Right renal pelvis (tissue), 4 donors: ENCODE measurements around the gene CST6. TPM values are rescaled to one million over a fixed set of nuclear protein-coding genes. Genes with fewer than 3 reads are reported as not detected.
A peak's percentile ranks its signal among the peaks of the same experiment; 100 is the strongest.
"Not testable (repeated sequence)": the region's sequence is repeated elsewhere in the genome, so short reads cannot be mapped to it uniquely, and the experiment has no call there.

Source experiments
- DNase-seq, 4 donors: peaks; one replicate each; pipeline ENCODE4 v3.0.0-alpha.2; 2013; ENCODE audit warnings: low read depth in 4 of 4, low spot score in 3 of 4, missing footprints in 1 of 4
- polyA plus RNA-seq, 4 donors: library from polyadenylated mRNA; unstranded; fragments of 120-200 nt; gene quantifications; one replicate each; pipeline ENCODE4 v1.2.1, GENCODE V29; 2013; ENCODE audit not compliant: insufficient read length in 4 of 4

Gene CST6
- polyA plus RNA-seq, 4 donors = not detected

DNA sequence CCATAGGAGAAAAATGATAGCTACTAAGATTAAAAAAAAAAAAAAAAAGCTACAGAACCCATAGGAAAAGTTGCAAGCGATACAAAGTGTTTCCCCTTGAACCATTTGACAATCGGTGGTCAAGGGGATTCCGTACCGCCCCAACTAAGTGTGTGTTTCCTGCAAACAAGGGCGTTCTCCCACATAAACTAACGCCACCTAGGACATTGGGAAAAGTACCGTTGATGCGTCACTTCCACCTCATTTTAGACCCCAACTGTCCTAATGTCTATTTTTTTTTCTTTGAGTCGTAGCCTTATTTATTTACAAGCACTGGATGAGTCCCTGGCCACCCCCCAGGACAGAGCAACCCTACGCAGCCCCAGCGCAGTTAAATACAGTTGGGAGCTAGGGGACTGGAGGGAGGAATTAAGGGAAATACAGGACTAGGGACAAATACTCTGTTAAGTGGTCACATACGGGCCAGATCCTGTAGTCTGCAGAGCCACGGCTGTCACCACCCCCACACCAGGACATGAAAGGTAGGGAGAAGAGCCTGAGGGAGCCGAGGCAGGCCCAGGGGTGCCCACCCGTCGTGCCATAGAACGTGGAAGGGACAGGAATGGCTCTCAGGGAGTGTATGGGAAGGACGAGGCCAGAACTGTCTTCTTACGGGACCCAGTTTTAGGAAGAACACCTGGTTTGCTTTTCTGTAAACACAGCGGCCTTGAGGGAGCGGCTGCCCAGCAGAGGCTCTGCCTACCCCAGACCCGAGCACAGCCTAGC, 28.8 kb upstream of the CST6 start:
- DNase-seq = no peak

GRCh38 chr11:65983589-65983987, 28.2 kb upstream of the CST6 start:
- no peak for DNase-seq

- DNase-seq = no peak
Observed at GRCh38 chr11:65987336-65987735, 24.5 kb upstream of the CST6 start.

GRCh38 chr11:65988791-65989592, 22.8 kb upstream of the CST6 start:
- peak; percentile 92 to 94 (median 93) for DNase-seq

- DNase-seq = no peak
Observed at GRCh38 chr11:65992056-65992455, 19.8 kb upstream of the CST6 start.

- no peak for DNase-seq
Observed at GRCh38 chr11:65997286-65997685, 14.5 kb upstream of the CST6 start.

DNA sequence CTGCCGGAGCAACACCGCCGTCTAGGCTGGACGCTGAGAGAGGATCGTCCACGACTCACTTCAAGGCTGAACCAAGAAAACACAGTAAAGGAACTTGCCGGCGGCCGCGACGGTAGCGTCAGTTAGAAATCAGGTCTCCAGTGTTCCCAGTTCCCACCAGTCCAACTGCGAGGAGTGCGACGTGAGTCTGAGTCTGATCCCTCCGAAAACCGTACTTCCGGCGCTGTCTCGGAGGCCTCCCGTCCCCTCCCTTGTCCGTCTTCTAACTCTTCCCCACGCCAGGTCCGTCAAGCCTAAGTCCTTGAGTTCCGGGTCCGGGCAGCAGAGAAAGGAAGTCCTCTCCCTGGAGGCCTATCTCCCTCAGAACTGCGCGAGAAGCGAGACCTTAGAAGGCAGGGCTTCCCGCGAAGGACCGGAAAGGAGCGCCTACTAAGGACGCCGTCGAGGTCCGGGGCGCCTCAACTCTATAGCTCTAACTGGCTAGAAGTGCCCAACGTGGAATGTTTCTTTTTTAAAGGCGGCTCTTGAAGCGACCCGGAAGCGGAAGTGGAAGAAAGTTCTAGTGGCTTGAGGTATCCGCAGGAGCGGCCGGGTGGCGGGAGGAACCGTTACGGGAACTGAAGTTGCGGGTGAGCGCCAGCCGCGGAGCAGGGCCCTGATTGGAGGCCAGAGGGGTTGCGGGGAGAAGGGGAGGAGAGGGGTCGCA, 9.7 kb upstream of the CST6 start, which contains the start of the genes BANF1 and EIF1AD:
Gene BANF1, plus strand, starts transcription at position 562 of the 706 bp plus-strand sequence. CDS start 748 bp downstream, outside the sequence.
Gene EIF1AD, minus strand, starts transcription at position 216 of the 706 bp plus-strand sequence. CDS start 1,768 bp downstream, outside the sequence.
- peak; percentile 96 to 99 (median 96) for DNase-seq

DNA sequence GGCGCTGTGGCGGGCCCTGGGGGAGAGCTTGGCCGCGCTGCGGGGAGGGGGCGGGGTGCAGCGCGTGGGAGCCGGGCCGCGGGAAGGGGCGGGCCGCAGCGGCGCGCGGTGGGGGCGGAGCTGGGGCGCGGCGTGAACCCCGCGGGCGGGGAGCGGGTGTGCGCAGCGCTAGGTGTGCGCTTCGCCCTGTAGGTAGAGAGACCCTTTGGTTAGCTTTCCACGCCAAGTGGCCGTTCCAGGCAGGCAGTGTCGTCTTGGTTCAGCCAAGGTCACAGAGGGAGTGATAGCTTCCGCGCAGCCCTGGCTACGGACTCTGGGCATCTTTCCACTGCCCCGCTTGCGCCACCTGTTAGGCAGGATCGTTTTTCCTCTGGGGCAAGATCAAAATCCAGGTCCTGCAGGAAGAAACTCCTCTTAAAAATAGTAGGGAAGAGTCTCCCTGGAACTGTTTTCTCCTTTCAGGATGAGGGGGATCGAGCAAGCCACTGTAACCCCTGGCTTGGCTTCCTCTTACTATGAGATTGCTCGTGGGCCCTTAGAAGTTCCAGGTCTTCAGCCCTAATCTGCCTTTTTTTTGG, 9.1 kb upstream of the CST6 start:
- DNase-seq = no peak

DNA sequence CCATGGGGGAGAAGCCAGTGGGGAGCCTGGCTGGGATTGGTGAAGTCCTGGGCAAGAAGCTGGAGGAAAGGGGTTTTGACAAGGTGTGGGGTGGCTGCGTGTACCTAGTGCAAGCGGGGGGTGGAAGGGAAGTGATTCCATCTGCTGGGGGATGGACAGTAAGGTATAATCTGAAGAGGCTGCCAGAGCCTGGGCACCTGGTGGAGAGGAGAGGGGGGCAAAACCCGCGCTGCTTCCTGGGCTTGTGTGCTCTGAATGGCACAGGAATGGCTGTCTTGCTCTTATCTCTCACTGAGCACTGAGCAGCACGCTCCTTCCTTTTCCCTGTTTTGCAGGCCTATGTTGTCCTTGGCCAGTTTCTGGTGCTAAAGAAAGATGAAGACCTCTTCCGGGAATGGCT, 8.5 kb upstream of the CST6 start:
- DNase-seq = no peak

DNA sequence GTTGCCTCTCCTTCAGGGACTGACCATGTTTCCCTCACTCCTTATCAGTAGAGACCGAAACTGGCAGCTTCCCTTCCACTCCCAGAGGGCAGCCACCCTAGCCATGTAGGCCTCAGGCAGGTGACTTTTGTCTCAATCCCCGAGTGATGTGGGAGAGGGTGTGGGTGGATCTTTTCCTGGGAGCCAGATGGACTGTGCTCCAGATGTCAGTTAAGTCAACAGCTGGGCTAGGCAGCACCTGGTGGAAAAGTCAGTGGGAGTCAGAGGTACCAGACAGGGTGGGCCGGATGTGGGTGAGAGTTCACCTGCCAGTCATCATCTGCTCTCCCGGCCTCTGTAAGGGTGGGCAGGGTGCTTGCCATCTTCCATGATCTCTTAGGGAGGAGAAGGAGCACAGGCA, 7.6 kb upstream of the CST6 start:
- no peak for DNase-seq

GRCh38 chr11:66006134-66006890, 5.5 kb upstream of the CST6 start:
- DNase-seq = no peak

- DNase-seq = no peak
Observed at GRCh38 chr11:66006891-66007176, 5.0 kb upstream of the CST6 start.

GRCh38 chr11:66007201-66007634, 4.6 kb upstream of the CST6 start:
- no peak for DNase-seq

DNA sequence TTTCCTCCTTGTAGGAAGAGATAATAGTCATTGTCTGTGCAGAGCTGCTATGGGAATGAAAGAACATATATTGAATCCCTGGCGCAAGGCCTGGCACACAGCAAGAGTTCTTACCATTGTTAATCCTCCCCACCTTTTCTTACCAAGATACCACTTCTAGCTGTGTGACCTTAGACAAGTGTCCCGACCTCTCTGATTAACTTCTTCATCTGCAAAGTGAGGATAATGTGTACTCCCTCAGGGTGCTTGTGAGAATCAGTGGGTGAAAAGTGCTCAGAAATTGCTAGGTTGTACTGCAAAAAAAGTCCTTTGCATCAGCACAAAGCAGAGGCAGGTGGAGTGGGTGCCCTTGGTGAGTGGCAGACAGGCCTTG, 3.7 kb upstream of the CST6 start:
- no peak for DNase-seq

DNA sequence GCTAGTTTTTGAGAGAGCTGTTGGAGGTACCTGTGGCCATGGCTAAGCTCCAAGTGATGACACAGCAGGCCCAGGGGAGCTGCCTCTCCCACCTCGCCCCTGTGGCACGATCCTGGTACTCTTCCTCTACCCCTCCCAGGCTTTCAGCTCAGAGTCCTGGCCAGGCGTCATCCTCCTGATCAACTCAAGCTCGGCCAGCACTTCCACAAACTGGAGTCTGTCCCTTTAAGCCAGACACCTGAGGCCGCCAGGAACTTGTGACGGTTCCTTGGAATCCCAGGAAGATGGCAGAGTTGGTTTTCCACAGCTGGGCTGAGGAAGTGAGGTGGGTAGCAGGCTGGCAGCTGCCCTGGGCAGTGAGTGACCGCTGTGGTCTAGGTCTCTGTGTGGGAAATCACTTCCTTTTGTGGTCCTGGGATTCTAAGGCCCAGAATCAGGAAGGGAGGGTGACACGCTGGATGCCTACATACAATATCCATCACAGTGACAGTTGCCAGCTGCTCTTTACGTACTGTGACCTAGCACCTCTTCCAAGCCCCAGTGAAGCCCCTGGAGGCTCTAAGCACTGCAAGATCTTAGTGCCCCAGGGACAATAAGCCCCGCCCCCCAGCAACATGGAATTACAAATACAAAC, 3.2 kb upstream of the CST6 start:
- no peak for DNase-seq

GRCh38 chr11:66010036-66010435, 1.8 kb upstream of the CST6 start:
- DNase-seq = not testable (repeated sequence)

DNA sequence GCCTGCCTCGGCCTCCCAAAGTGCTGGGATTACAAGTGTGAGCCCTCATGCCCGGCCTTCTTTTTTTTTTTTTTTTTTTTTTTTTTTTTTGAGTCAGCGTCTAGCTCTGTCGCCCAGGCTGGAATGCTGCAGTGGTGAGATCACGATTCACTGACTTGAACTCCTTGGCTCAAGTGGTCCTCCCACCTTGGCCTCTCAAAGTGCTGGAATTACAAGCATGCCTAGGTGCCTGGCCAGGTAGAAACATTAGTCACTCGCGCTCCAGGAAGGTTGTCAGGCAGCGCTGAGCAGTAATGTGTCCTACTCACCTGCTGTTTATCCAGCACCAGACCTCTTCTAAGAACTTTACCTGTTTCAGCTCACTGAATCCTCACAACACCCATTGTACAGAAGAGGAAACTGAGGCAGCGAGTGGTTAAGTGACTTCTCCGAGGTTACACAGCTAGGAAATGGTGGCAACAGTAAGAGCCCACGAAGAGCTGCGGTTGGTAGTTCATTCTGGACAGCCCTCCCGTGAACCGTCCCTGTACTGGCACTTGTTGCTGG, 496 bp upstream of the CST6 start:
- peak in 1 of 4 donors; percentile 8 for DNase-seq

DNA sequence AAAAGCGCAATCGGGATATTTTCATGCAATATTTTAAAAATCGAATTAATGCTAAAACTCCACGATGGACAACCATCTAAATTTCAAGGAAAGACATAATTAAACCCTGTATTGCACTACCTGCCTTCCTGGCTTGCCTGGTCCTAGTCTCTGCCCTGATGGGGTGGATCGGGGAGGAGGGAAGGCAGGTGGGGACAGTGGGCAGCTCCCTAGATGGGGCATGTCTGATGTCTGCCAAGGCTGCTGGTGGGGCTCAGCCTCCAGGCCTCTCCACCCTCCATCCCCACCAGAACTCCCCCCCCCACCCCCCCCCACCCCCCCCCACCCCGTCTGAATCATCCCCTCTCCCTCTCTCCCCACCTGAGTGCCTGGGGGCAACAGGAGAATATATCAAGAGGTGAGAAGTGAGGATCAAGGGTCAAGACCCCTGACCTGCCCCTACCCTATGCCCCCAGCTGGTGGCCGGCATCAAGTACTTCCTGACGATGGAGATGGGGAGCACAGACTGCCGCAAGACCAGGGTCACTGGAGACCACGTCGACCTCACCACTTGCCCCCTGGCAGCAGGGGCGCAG, 650 bp downstream of the CST6 start:
- DNase-seq = no peak
